Transverse colon (tissue), 4 donors: ENCODE results near the gene WDR35. TPM values are rescaled to one million over a fixed set of nuclear protein-coding genes. Genes with fewer than 3 reads are reported as not detected.

ENCODE experiments used
- DNase-seq: peaks from one replicate; pipeline ENCODE4 v3.0.0-alpha.2; 2019
- H3K27ac ChIP-seq, 4 donors: fragments of 200-600 bp; sonication (generic); 2 replicates each; pipeline ENCODE4 v1.5.1; 2016 to 2018; ENCODE audit warnings: inconsistent platforms in 4 of 4
- H3K27me3 ChIP-seq: fragments of 200-600 bp; sonication (generic); 2 replicates; pipeline ENCODE4 v1.5.1; 2017; ENCODE audit warnings: inconsistent platforms
- H3K36me3 ChIP-seq, 4 donors: fragments of 200-600 bp; sonication (generic); 2 replicates each; pipeline ENCODE4 v1.5.1; 2017 to 2019; ENCODE audit warnings: inconsistent platforms in 4 of 4
- H3K4me1 ChIP-seq, 4 donors: fragments of 200-600 bp; sonication (generic); 2 replicates each; pipeline ENCODE4 v1.5.1; 2017 to 2020; ENCODE audit warnings: inconsistent platforms in 4 of 4
- H3K4me3 ChIP-seq, 4 donors: fragments of 200-600 bp; sonication (generic); 1 replicate in 1 of 4; 2 replicates in 3 of 4; pipeline versions ENCODE4 v1.5.1 to v1.6.1; 2017 to 2019; ENCODE audit warnings: inconsistent platforms in 4 of 4
- H3K9me3 ChIP-seq, 2 donors: fragments of 200-600 bp; sonication (generic); 2 replicates each; pipeline ENCODE4 v1.5.1; 2017 to 2019; ENCODE audit warnings: inconsistent platforms in 2 of 2
- CTCF ChIP-seq, 5 experiments: fragments of 200-600 bp in 3 of 5; fragments of 450-650 bp in 2 of 5; sonication (generic) in 3 of 5; IDR thresholded peaks; 1 replicate in 2 of 5; 2 replicates in 3 of 5; pipeline ENCODE4 v1.5.1; 2016 to 2017; ENCODE audit warnings: antibody characterized with exemption in 5 of 5, inconsistent platforms in 3 of 5, mild to moderate bottlenecking in 2 of 5, moderate library complexity in 1 of 5
- EP300 ChIP-seq: sonication (generic); formaldehyde crosslinking; IDR thresholded peaks from one replicate; pipeline ENCODE4 v1.6.1; 2017; ENCODE audit warnings: antibody characterized with exemption, low read depth
- POLR2A ChIP-seq: fragments of 450-650 bp; IDR thresholded peaks from one replicate; pipeline ENCODE4 v1.6.1; 2016; ENCODE audit warnings: antibody characterized with exemption, mild to moderate bottlenecking, moderate library complexity
- POLR2AphosphoS5 ChIP-seq, 3 donors: sonication (generic); formaldehyde crosslinking; IDR thresholded peaks; one replicate each; pipeline ENCODE4 v1.6.1; 2016; ENCODE audit warnings: antibody characterized with exemption in 3 of 3
- WGBS, 2 donors: methylation state at CpG; one replicate each; pipeline ENCODE4 v1.1.5; 2018; ENCODE audit warnings: low coverage in 1 of 2; 5-methylcytosine and 5-hydroxymethylcytosine counted together
- in situ Hi-C, 4 donors: fragments of 200-750 bp; cut with MboI; loops; one replicate each; pipeline versions ENCODE4 v1.15.0 to v1.15.1; 2017; ENCODE audit warnings: low sequenced_read_pairs in 3 of 4, low pct_ligation_motif_present in 1 of 4, low pct_unique_long_range_greater_than_20kb in 1 of 4
- intact Hi-C: fragments of 100-400 bp; cut with DNase I; formaldehyde crosslinking; loops from one replicate; pipeline ENCODE4 v1.15.1; 2023; ENCODE audit warnings: low total_unique reads
- total RNA-seq, 4 donors: library from RNA; depleted of rRNA; stranded (reverse); fragments of >200 nt; gene quantifications; one replicate each; pipeline ENCODE4 v1.1.0, GENCODE V29; 2016

Gene WDR35
- total RNA-seq, 4 donors from 2014 or later, result 0.37 to 4.8 (median 2.0) TPM

- TF ChIP-seq CTCF (IDR thresholded peaks at IDR 0.05), result no peak
- no peaks in the 10 kb centered on the region for H3K36me3 ChIP-seq
- in situ Hi-C loops (no loop called here), intact Hi-C loops (no loop called here)
- no peaks in the 10 kb centered on the region for H3K9me3 ChIP-seq
- no peaks in the 10 kb centered on the region for H3K4me1 ChIP-seq
- no peak overlapping the region for H3K4me3 ChIP-seq
- no peaks in the 10 kb centered on the region for H3K27me3 ChIP-seq
- DNase-seq, result no peak
- H3K27ac ChIP-seq, result no peak overlapping the region
- WGBS, 2 donors, result 79 to 100% methylated on average over 1 of the region's 1 CpG
These were observed 75.5 kb downstream of the WDR35 start for GRCh38 chr2:19914266-19914975.

DNA sequence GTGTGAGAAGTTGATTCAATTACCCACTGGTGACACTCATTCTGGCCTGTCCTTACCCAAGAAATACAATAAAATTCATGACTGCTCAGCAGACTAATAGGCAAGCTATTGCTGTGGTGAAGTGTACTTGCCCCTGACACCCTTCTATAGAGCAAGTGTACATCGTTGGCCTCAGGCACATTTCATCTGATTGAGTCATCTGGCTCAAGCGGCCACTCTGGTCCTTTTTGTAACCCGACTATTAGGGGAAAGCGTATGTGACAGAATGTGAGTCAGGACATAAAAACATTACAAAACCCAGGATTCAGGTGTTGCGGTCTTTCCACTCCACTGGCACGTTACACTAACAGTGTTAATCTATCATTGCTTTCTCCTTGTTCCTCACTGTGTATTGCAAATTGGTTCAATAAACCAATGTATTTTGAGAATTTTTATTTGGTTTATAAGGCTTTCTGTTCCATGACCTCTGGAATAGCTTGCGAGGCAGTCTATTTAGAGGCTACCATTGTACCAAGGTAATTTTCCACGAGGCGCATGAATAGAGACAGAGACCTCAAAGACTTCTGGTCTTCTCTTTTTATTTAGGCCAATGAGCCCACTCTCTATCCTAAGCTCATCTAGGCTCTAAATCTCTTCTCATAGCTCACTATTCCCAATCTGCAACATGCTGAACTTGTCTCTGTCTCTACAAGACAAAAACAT lies 77.9 kb downstream of the WDR35 start:
- Histone ChIP-seq H3K4me1 (no peaks in the 10 kb centered on the region), H3K27ac (no peak overlapping the region), H3K27me3 (no peaks in the 10 kb centered on the region), H3K4me3 (no peak overlapping the region), H3K36me3 (no peaks in the 10 kb centered on the region), H3K9me3 (no peaks in the 10 kb centered on the region)
- TF ChIP-seq POLR2A (no peak), EP300 (no peak), CTCF (IDR thresholded peaks at IDR 0.05) (no peak), POLR2AphosphoS5 (IDR thresholded peaks at IDR 0.05) (no peak)
- in situ Hi-C loops, result no loop called here
- intact Hi-C loops, result no loop called here
- no peak for DNase-seq
- WGBS, 2 donors, result 91 to 93% methylated on average over 7 to 9 of the region's 9 CpGs

- H3K36me3 ChIP-seq, result no peaks in the 10 kb centered on the region
- no peaks in the 10 kb centered on the region for H3K9me3 ChIP-seq
- in situ Hi-C loops (no loop called here), intact Hi-C loops (no loop called here)
- H3K27ac ChIP-seq, result peak overlapping the region; percentile 92 to 96 (median 96)
- no peak for DNase-seq
- peaks cover 18 to 40% (median 26%) of the 10 kb centered on the region in 4 donors for H3K4me1 ChIP-seq
- WGBS, 2 donors, result 2% methylated on average over 8 to 20 of the region's 21 CpGs
- peak overlapping the region; percentile 65 to 86 (median 79) for H3K4me3 ChIP-seq
- no peak for TF ChIP-seq CTCF (IDR thresholded peaks at IDR 0.05)
- no peak for TF ChIP-seq POLR2A
- TF ChIP-seq EP300, result no peak
- H3K27me3 ChIP-seq, result no peaks in the 10 kb centered on the region
These were observed 87.6 kb downstream of the WDR35 start for GRCh38 chr2:19902216-19902740.

DNA sequence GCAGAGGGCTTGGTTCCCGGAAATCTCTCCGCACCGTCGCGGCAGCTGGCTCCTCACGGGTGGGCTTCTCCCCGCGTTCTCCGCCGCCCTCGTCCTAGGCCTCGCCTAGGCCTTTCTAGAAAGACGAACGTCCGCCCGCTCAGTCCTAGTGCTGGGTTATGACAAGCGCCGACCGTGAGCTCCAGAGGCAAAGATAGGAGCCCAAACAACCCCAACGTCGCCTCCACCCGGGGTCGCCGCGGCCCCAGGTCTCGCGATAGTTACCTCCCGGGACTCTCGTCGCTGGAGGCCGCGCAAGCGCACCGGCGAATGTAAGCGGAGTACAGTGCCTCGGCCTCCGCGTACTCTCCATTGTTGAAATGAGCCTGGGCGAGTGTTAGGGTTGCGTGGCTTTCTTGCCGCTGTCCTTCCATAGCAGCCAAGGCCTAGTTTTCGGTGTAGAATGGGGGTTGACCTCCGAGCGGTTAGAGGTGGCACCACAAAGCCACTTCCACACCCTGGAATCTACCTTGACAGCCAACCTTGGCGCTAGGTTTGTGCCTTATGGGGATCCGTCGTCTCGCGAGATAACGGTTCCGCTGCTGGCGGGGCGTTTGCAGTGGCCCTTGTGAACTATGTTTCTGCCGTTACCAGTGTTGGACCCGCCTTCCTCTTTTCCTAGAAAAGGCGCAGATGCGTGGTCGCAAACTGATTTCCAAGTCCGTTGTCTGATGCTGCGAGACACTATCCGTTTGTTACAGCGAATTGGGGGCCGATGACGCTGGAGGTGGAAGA lies 88.3 kb downstream of the WDR35 start, which contains the start of gene TTC32:
TTC32 (minus strand) TSS at position 542 of the 774 bp plus-strand sequence; CDS start at position 413, 129 bp downstream.
- Histone ChIP-seq H3K27me3 (no peaks in the 10 kb centered on the region), H3K9me3 (no peaks in the 10 kb centered on the region), H3K4me3 (peak within 1 kb of the TSS; percentile 65 to 86 (median 79)), H3K27ac (peak within 1 kb of the TSS; percentile 92 to 96 (median 96)), H3K36me3 (no peaks in the 10 kb centered on the region), H3K4me1 (peaks cover 18 to 47% (median 26%) of the 10 kb centered on the region in 4 donors)
- TF ChIP-seq CTCF (IDR thresholded peaks at IDR 0.05) (no peak), EP300 (no peak), POLR2AphosphoS5 (IDR thresholded peaks at IDR 0.05) (peak; percentile 81 to 91 (median 90)), POLR2A (peak; percentile 91)
- intact Hi-C loops, result no loop called here
- in situ Hi-C loops, result no loop called here
- 0% methylated on average over 63 of the region's 65 CpGs; no CpG with 5 or more reads in 1 of the 2 donors for WGBS, 2 donors
- peak; percentile 94 for DNase-seq
